SK-N-DZ (cell line): ENCODE measurements around the gene TRABD.
A peak's percentile ranks its signal among the peaks of the same experiment; 100 is the strongest.
"Not testable (repeated sequence)": the region's sequence is repeated elsewhere in the genome, so short reads cannot be mapped to it uniquely, and the experiment has no call there.

ENCODE experiments used
- DNase-seq: peaks from one replicate; pipeline ENCODE4 v3.0.0-alpha.2; 2015; ENCODE audit warnings: low spot score

The TRABD gene

DNA sequence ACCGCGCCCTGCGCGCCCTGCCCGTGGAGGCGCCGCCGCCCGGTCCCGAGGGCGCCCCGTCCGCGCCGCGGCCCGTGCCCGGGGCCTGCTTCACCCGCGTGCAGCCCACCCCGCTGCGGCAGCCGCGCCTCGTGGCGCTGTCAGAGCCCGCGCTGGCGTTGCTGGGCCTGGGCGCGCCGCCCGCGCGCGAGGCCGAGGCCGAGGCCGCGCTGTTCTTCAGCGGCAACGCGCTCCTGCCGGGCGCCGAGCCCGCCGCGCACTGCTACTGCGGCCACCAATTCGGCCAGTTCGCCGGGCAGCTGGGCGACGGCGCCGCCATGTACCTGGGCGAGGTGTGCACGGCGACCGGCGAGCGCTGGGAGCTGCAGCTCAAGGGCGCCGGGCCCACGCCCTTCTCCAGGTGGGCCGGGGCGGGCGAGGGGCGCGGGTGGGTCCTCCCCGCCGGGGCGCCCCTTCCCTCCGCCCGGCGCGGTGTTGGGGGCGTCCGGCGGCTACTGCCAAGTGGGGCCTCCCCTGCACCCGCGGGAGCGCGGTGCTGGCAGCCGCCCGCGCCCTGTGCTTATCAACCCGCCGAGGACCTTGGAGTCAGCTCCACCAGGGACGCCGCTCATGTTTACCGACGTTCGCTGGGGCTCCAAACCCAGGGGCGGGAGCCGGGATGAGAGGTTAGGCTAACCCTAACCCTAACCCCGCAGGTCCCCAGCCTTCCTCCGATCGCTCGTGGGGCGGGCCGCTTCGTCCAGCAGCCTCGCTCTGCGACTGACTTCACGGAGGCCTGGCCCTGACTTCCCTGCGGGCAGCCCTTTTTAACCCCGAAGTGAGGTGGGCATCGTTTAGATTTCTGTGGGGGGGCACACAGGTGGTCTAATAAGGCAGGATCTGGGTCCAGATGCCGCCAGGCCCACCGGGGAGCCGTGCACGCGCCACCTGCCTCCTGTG is 15.7 kb downstream of the TRABD start:
- no peak for DNase-seq

DNA sequence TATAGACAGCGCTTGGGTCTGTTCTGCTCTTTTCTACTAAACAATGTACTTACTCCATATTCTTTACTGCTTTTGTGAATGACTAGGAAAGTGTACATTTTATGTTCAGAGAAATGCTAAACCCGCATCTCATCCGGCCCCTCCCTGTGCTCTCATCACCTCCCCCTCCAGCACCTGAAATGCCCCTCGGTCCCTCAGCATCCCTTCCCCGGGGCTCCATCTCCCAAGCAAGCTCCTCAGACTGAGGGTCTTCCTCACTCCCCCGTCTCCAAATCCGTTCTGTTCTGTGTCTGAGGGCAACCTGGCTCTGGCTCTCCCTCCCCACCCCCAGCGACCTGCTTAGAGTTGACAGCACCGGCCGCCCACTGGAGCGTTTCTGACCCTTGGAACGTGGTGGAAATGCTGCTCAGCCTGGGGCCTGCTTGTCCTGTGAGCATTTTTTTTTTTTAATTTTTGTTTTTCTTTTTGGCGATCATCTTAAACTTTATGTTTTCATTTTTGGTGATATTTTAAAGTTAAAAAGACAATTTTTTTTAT is 16.5 kb downstream of the TRABD start:
- DNase-seq: no peak

DNA sequence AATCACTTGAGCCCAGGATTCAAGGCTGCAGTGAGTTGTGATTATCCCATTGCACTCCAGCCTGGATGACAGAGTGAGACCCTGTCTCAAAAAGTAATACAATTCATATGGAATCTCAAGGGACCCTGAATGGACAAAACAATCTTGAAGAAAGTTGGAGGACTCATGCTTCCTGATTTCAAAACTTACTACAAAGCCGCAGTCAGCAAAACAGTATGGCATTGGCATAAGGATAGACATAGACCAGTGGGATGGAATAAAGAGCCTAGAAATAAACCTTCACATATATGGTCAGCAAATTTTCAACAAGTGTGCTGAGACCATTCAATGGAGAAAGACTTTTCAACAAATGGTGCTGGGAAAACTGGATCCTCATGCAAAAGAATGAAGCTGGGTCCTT is 17.6 kb downstream of the TRABD start:
- no peak for DNase-seq

DNA sequence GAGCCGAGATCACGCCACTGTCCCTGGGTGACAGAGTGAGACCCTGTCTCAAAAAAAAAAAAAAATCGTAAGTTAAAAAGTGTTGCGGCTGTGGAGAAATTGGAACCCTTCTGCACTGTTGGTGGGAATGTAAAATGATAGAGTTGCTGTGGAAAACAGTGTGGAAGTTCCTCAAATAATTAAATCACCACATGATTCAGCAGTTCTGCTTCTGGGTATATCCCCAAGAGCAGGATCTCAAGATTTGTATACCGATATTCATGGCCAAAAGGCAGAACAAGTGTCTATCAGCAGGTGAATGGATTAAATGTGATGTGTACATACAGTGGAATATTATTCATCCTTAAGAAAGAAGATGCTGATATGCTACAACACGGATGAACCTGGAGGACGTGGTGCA is 18.9 kb downstream of the TRABD start:
- DNase-seq: no peak

DNA sequence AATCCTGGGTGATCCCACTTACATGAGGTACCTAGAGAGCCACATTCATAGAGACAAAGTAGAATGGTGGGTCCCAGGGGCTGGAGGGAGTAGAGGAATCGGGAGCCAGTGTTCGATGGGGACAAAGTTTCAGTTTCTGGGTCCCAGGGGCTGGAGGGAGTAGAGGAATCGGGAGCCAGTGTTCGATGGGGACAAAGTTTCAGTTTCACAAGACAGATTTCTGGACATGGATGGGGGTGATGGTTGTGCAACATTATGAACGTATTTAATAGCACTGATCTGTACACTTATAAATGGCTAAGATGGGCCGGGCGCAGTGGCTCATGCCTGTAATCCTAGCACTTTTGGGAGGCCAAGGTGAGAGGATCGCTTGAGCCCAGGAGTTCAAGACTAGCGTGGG is 19.3 kb downstream of the TRABD start:
- not testable (repeated sequence) for DNase-seq

DNA sequence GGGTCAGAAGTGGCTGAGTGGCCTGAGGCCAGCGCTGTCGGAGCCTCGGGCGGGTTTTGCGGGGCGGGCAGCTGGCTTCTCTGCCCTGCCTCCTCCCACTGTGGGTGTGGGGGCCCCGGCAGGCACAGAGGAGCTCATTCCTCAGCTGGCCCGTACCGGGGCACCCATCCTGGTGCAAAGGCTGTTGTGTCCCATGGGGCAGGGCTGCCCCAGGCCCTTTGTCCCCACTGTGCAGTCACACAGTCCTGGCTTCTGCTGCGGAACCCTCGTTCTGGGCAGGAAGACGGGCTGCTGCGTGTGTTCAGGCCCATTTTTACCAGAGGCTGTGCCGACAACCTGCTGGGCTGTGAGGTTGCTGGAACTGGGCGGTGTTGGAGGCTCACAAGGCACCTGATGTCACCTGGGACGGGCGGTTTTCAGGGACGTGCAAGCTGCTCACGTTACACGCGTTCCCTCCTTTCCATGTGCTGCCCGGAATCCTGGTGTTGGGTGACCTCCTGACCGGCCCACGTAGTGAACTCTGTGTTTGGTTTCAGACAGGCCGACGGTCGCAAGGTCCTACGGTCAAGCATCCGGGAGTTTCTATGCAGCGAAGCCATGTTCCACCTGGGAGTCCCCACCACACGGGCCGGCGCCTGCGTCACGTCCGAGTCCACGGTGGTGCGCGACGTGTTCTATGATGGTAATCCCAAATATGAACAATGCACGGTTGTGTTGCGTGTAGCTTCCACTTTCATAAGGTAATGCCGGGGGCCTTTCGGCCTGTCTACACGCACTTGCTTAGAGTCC is 20.3 kb downstream of the TRABD start:
- no peak for DNase-seq

DNA sequence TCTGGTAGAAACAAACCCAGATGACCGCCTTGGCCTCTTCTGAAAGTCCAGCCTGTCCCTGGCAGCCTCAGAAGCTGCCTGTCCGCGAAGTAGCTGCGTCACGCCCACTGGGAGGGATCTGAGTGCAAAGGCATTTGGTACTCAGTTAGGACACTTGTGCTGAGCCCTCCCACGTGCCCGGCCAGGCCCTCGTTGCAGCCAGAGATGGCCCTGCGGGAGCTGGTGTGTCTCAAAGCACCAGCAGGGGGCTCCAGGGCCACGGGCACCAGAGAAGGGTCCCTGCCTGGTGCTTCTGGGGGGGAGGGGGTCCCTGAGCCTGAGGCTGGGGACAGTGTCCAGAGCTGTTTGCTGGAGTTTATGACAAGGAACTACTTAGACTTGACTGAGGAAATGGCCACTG is 20.9 kb downstream of the TRABD start:
- DNase-seq: peak; percentile 55

DNA sequence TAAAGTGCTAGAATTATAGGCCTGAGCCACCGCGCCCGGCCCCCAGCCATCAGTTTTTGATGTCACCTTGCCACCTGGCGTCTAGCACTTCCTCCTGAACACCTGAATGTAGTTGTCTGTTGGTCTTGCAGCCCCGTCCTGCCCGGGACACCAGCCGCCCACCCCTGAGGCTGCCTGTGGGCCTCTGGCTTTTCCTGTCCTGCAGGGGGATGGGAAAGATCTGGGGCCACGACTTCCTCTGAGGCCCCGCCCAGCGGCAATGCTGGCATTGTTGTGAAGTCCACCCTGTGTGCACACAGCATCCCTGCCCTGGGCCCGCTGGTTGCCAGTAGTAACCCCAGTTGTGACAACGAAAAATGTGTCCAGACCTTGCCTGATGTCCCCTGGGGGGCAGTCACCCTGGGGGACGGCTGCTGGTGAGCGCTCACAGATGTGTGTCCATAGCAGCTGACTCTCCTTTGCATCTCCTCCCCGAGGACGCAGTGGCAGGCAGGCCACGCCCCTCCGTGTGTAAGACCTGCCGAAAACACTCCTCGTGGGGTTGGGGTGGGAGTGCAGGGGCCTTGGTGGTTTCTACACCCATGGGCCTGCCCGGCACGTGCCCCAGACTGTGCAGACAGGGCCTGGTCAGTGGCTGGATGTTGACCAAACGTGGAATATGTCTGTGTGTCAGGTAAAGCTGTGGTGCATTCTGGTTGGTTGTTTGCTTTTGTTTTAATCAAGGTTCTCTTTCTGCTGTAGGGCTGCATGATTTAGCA is 21.8 kb downstream of the TRABD start:
- no peak for DNase-seq

DNA sequence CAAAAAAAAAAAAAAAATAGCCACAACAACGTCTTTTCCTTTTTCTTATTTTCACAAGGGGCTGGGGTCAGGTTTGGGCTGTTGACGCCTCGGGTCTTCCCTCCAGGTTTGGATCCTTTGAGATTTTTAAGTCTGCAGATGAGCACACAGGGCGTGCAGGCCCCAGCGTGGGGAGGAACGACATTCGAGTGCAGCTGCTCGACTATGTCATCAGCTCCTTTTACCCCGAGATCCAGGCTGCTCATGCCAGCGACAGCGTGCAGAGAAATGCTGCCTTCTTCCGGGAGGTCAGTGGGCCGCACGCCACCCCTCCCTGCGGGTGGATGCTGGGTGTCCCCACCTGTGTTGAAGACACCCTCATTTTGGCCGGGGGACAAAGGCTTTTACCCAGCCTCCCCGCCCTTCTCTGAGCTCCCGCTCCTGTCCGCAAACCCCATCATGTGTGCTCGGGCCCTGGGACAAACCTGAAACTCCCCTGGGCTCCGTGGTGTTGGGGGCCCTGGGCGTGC is 22.8 kb downstream of the TRABD start:
- DNase-seq: no peak

DNA sequence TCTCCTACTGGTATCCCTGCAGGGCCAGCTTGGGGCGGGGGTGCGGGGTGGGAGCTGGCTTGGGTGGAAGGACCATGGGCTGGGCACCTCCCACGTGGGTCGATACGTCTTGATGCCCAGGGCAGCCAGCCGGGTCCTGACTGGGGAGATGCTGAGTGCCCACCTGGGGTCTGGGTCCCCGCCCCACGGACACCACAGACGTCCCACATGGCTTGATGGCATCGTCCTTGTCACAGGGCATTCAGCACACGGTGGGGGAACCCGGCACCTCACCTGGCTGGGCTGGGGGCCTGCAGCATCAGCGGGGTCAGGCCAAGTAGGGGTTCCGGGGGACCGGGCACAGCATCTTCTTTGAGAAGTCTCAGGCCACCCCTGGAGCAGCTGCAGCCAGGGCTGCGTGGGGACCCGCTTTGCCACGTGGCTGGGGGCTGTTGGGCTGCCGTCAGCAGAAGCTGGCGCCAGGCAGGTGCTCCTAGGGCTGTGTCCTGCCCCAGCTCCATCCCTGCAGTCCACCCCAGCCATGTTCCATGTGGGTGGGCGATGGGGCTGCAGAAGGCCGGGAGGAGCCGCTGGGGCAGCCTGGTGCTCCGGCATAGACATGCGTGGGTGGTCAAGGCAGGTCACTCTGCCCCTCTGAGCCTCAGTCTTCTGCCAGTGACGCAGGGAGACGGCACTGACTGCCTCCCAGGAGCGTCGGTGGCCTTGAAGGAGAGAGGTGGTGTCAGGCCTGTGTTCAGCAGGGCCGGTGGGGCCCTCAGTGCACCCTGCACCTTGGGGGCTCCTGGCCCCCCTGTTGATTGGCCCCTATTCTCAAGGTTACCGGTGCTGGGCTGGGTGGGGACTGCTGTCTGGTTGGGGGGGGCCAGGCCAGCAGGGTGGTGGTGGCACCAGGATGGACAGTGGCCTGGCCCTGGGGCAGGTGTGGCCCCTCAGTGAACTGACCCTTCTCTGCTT is 23.5 kb downstream of the TRABD start:
- no peak for DNase-seq

DNA sequence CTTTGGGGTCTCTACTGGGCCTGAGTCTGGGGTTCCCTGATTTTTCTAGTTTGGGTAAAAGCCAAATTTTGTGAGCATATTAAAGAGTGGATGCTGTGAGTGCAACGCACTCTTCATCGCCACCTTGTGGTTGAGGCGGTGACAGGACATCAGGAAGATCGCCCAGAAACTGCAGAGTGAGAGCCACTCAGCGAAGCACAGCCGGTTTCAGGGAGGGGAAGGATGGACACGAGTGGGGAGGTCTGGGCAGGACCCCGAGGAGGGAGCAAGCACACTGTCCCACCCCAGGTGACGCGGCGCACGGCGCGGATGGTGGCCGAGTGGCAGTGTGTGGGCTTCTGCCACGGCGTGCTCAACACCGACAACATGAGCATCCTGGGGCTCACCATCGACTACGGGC is 24.2 kb downstream of the TRABD start:
- DNase-seq: peak; percentile 61

DNA sequence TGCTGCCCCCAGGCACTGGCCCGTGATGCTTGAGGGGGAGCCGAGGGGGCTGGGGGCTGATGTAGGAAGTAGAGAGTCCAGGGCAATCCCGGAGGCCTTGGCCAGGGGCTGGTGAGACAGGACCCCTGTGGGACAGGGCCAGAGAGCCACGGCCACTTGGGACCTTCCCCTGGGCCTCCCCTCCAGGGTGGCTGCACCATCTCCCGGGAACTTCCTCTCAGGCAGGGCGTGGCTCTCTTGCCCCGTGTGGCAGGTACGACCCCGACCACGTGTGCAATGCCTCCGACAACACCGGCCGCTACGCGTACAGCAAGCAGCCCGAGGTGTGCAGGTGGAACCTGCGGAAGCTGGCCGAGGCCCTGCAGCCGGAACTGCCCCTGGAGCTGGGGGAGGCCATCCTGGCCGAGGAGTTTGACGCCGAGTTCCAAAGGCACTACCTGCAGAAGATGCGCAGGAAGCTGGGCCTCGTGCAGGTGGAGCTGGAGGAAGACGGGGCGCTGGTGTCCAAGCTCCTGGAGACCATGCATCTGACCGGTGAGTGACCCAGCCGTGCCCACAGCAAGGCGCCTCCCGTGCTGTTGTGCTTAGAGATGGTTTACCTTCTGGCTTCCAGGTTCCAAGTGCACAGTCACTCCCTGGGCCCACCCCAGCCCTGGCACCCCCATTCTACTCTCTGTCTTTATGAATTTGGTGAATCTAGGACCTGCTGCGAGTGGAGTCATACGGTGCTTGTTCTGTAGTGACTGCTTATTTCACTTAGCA is 24.8 kb downstream of the TRABD start:
- DNase-seq: no peak

DNA sequence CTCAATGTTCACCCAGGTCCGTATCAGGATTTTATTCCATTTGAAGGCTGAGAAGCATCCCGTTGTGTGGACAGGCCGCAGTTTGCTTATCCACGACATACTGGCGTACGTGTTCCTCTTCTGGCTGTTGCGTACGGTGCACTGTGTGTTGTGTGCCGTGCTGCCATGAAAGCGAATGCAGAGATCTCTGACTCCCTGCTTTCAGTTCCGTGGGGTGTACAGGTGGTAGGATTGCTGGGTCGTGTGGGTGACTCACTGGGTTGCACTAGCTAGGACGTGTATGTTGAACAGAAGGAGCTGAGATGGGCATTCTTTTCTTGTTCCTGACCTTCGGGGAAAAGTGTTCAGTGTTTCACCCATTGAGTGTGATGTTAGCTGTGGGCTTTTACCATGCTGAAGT is 25.4 kb downstream of the TRABD start:
- DNase-seq: no peak

DNA sequence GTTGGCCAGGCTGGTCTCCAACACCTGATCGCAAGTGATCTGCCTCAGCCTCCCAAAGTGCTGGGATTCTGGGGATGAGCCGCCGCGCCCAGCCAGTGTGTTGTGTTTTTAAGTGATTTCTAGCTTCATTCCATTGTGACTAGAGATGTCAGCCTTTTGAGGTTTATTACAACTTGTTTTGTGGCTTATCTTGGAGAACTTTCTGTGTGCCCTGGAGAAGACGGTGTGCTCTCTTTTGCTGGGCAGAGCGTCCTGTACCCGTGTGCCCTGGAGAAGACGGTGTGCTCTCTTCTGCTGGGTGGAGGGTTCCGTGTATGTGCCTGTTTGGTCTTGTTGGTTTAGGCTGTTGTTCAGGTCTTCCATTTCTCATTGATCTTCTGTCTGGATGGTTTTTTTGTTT is 27.6 kb downstream of the TRABD start:
- DNase-seq: no peak

DNA sequence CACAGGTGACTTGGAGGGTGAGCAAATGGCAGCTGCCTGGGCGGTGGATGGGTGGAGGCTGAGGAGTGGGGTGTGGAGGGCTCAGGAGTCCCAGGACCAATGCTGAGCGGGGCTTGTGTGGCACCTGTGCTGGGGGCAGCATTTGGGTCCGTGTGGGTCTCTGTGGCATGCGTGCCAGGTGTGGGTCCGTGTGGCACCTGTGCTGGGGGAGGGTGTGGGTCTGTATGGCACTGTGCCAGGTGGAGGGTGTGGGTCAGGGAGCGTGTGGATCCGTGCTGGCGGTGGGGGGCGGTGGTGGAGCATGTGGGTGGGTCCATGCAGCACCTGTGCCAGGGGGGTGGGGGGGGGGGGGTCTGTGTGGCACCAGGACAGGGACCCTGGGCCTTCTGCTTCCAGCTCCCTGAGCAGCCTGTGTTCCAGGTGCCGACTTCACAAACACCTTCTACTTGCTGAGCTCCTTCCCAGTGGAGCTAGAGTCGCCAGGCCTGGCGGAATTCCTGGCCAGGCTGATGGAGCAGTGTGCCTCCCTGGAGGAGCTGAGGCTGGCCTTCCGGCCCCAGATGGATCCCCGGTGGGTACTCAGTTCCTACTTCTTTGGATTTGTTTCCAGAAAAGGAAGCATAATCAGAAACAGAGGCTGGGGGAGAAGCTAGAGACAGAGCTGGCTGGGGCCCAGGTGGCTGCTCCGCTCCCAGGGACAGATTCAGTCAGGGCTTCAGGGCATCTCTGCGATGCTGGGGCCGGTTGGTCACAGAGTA is 29.8 kb downstream of the TRABD start:
- DNase-seq: no peak

DNA sequence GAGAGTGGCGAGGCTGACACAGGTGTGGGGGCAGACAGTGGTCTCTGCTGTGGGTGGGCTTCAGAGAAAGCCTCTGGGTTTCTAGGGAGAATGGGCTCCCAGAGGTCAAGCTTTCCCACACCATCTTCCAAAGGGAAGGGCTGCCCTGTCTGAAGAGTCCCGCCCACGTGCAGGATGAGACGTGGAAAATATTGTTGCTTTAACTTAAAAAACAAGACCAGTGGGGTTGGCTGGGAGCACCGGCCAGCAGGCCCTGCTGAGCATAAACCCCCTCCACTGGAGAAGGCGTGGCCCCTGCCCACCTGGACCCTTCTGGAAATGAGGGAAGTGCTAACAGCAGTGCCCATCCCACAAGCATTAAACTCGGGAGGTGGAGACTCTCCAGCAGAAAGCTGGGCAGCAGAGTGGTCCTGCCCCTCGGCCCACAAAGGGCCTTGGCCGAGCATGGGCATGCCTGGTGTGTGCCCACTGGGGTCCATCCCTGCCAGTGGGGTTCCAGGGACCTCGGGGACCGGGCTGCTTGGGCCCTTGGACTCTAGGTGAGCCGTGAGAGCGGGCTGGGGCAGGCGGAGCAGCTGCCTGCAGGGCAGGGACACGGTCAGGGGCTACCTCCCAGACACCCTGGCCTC is 30.5 kb downstream of the TRABD start:
- DNase-seq: no peak

DNA sequence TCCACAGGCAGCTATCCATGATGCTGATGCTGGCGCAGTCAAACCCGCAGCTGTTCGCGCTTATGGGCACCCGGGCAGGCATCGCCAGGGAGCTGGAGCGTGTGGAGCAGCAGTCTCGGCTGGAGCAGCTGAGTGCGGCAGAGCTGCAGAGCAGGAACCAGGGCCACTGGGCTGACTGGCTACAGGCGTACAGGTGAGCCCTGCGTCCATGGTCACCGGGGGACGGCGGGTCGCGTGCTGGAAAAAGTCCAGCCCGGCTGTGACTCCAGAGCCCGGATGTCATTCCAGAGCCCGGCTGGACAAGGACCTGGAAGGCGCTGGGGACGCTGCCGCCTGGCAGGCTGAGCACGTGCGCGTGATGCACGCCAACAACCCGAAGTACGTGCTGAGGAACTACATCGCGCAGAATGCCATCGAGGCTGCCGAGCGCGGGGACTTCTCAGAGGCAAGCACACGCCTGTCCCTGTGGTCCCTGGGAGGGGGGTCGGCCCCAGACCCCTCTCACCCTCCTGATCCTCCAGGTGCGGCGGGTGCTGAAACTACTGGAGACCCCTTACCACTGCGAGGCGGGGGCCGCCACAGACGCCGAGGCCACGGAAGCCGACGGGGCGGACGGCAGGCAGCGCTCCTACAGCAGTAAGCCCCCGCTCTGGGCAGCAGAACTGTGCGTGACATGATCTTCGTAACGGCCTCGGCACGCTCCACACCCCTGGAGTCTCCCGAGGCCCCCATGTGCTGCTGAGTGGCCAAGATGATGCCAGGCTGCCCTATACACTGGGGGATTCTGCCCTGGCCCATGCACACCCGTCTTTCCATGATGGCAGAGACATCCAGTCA is 31.2 kb downstream of the TRABD start:
- DNase-seq: no peak
